Measurements from ENCODE around the gene ZNF597.

DNA sequence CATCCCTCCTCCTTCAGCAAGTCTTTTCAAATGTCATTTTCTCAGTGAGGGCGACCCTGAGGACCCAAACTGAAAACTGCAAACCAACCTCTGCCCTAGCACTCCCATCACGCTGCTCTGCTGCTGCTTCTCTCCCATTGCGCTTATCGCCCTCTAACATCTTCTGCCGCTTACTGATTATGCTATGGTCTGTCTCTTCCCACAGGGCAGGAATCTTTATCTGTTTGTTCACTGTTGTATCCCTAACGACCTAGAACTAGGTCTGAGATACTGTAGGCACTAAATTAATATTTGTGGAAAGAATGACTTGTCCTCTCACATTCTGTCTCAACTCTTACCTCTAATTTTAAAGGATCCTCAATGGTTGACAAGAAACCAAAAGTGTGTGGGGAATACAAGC lies 55.0 kb downstream of the ZNF597 start:
- TF ChIP-seq POLR2AphosphoS5 (IDR thresholded peaks at IDR 0.05; ENCODE audit: low read depth) (no peak), CTCF (conservative IDR thresholded peaks at IDR 0.05; ENCODE audit: low read depth in 2 of 2) (no peak)

All from GM23338 (cell line).